SH-SY5Y (cell line): ENCODE data around the gene MYO5C.

Experiments used
- GATA2 ChIP-seq: IDR thresholded peaks from 2 replicates; pipeline ENCODE4 v1.6.1; 2011; ENCODE audit warnings: mild to moderate bottlenecking, low read depth, low read length
- GATA3 ChIP-seq: IDR thresholded peaks from 2 replicates; pipeline ENCODE4 v1.6.1; 2011; ENCODE audit warnings: low read depth, mild to moderate bottlenecking, low read length, moderate library complexity

MYO5C gene

GRCh38 chr15:52247461-52247860, 48.1 kb downstream of the MYO5C start:
- TF ChIP-seq GATA3 (no peak), GATA2 (no peak)

GRCh38 chr15:52246686-52247431, 48.7 kb downstream of the MYO5C start:
- TF ChIP-seq GATA2 (no peak), GATA3 (no peak)

GRCh38 chr15:52243697-52244555, 51.7 kb downstream of the MYO5C start:
- TF ChIP-seq GATA2: no peak
- no peak for TF ChIP-seq GATA3

- TF ChIP-seq GATA2: no peak
- TF ChIP-seq GATA3: no peak
These were observed 52.3 kb downstream of the MYO5C start for GRCh38 chr15:52243286-52243685.

GRCh38 chr15:52241489-52241888, 54.1 kb downstream of the MYO5C start:
- TF ChIP-seq GATA3 (no peak), GATA2 (no peak)

- TF ChIP-seq GATA2: no peak
- TF ChIP-seq GATA3: no peak
These were observed 55.4 kb downstream of the MYO5C start for GRCh38 chr15:52240166-52240565.

- no peak for TF ChIP-seq GATA3
- no peak for TF ChIP-seq GATA2
These were observed 57.5 kb downstream of the MYO5C start for GRCh38 chr15:52238149-52238548.

GRCh38 chr15:52236013-52236412, 59.6 kb downstream of the MYO5C start:
- TF ChIP-seq GATA2 (no peak), GATA3 (no peak)

GRCh38 chr15:52234596-52235541, 60.7 kb downstream of the MYO5C start:
- TF ChIP-seq GATA2 (no peak), GATA3 (no peak)

GRCh38 chr15:52233405-52233804, 62.2 kb downstream of the MYO5C start:
- TF ChIP-seq GATA3: no peak
- no peak for TF ChIP-seq GATA2

GRCh38 chr15:52232327-52232726, 63.3 kb downstream of the MYO5C start:
- TF ChIP-seq GATA2 (no peak), GATA3 (no peak)

GRCh38 chr15:52230073-52230472, 65.5 kb downstream of the MYO5C start:
- no peak for TF ChIP-seq GATA2

- no peak for TF ChIP-seq GATA3
- no peak for TF ChIP-seq GATA2
These were observed 66.7 kb downstream of the MYO5C start for GRCh38 chr15:52228921-52229320.

- no peak for TF ChIP-seq GATA3
- TF ChIP-seq GATA2: no peak
These were observed 68.1 kb downstream of the MYO5C start for GRCh38 chr15:52227456-52227855.

- TF ChIP-seq GATA3: no peak
- TF ChIP-seq GATA2: no peak
These were observed 70.4 kb downstream of the MYO5C start for GRCh38 chr15:52225230-52225629.
